HG02763 (cell line): Measurements from ENCODE around the gene RHEX.

ENCODE experiments used
- ATAC-seq: cut with Tn5 transposase; IDR thresholded peaks from one replicate; pipeline ENCODE4 v1.9.1; 2021; ENCODE audit warnings: mild to moderate bottlenecking, moderate library complexity; ENCODE audit not compliant: unreplicated experiment

The RHEX gene

DNA sequence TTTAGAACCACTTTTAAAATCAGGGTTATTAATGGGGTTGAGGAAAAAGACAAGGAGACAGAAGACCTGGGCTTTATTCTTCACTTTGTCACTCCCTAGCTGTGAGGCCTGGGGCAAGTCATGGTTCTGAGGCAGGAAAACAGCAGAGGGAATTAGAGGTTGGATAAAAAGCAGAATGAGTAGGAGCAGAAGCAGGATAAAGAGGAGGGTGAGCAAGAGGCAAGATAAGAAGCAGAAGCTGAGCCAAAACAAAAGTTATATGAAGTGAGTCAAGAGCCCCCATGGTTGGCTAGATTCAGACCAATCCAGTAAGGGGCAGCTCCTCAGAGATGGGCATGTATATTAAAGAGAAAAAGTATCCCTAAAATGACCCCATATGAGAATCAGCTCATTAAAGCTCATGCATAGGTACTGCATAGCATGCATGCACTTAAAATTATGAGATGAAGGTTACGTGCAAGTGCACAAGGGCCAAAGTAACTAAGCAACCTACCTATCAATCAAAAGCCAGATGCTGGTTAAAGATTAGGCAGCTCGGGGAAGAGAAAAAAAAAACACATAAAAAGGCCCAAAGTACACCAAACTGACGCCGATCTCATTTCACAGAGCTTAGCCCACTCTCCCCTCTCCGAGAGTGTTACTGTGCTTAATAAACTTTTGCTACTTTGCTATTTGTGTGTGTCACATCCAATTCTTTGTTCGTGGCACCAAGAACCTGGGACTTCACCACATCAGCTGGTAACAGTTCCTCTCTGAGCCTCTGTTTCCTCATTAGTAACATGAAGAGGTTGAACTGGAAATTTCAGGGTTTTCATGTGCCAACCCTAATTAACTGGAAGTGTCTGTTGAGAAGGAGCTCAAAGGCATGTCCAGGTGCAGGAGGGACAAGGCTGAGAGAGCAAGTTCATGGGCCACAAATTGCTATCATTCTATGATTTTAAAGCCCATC lies 62.0 kb downstream of the RHEX start:
- no peak for ATAC-seq

DNA sequence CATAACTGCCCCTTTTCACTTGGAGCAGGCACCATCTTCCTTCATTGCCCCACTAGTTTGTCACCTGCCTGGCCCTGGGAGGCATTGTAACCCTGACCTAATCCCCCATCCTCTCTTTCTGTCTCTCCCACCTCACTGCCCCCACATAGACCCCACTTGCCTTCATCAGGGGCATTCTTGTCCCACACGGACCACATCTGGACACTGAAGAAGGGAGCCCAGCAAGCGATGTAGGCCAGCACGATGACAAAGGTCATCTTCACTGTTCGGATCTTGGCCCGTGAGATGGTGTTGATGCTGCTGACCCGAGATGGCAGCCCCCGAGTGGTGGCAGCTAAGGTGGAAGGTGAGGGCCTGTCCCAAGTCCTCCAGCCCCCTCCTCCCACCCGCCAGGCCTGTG lies 62.8 kb downstream of the RHEX start:
- no peak for ATAC-seq

DNA sequence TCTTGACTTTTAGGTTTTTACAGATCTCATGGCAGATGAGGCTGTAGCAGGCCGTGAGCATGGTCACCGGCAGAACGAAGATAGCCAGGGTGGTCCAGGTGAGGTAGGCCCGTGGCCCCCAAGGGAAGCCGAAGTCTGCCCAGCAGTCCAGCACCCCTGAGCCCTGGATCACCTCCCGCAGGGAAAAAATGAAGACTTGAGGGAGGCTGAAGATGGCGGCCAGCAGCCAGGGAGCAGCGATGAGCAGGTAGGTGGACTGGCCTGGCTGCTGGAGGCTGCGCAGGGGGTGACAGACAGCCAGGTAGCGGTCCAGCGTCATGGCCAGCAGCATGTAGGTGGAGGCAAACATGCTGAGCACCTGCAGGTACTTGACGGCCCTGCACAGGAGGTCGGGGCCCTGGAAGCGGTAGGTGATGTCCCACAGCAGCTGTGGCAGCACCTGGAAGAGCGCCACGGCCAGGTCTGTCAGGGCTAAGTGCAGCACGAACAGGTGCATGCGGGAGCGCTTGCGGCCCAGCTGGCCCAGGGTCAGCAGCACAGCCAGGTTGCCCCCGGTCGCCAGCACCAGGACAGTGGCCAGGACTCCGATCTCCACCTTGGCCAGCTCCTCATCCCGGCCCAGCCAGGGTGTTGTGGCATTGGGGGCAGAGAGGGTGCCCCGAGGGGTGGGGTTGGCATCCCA lies 63.4 kb downstream of the RHEX start:
- no peak for ATAC-seq

DNA sequence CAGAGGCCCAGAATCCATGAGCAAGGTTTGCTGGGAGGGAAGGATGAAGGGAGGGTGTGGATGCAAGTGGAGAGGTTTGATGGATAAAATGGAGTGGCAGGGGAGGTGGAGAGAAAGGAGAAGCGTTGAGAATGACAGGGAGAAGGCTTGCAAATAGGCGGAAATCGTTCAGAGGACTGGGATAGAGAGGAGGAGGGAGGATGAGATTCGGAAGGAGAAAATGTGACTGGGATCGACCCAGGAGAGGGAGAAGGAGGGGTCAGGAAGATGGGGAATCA lies 63.8 kb downstream of the RHEX start:
- no peak for ATAC-seq

GRCh38 chr1:206117151-206117948 lies 64.4 kb downstream of the RHEX start, which contains the start of gene AVPR1B:
Gene AVPR1B (minus strand): TSS chr1:206117388. CDS start chr1:206116890, 498 bp downstream.
- no peak for ATAC-seq

DNA sequence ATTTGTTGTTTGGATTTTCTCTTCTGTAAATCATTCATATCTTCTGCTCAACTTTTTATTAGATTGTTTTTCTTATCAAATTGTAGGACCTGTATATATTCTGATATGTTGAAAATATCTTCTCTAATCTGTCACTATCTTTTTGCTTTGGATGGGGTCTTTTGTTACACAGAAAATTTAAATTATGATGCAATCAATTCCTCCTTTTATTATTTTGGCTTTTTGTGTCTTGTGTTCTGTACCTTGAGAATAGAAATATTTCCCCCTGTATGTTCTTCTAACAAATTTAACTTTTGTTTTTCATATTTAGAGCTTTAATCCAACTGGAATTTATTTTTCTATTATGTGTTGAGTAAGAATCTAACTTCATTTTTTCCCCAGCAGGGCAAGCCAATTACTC lies 67.4 kb downstream of the RHEX start:
- ATAC-seq, result no peak

DNA sequence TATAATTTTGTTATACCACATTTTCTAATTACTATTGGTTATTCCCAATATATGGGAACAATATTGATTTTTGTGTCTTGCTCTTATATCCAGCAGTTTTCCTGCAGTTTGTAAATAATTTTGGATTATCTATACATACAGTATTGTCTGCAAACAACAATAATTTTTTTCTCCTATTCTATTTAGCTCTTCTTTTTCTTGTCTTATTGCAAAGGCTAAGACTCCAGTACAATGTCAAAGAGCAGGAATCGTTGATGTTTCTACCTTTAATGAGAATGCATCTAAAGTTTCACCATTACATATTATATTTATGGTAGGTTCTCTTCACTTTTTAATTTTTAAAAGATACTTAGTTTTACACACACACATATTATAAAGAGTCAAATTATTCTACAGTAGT lies 68.3 kb downstream of the RHEX start:
- no peak for ATAC-seq

GRCh38 chr1:206122686-206123085 lies 69.7 kb downstream of the RHEX start:
- no peak for ATAC-seq

- no peak for ATAC-seq
Observed at GRCh38 chr1:206125346-206125745, 72.4 kb downstream of the RHEX start.

- no peak for ATAC-seq
Observed at GRCh38 chr1:206127336-206127735, 74.4 kb downstream of the RHEX start.

- ATAC-seq, result no peak
Observed at GRCh38 chr1:206128196-206128595, 75.2 kb downstream of the RHEX start.

DNA sequence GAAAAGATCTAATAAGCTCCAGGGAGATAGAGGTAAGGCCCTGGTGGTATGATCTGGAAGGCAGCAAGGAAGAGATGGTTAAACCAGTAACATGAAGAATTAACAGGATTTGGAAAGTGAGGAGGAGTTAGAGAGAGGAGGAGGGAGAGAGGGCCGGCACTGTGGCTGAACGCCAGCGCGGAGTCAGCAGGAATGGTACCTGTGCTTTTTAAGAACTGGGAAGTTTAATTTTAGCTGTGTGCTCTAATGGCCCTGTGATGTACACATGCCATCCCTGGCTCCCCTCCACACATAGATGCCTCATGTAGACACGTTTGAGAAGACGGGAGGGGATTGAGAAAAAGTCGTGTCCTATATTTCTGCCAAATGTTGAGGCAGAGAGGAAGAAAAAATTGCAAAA lies 78.1 kb downstream of the RHEX start:
- ATAC-seq, result no peak

DNA sequence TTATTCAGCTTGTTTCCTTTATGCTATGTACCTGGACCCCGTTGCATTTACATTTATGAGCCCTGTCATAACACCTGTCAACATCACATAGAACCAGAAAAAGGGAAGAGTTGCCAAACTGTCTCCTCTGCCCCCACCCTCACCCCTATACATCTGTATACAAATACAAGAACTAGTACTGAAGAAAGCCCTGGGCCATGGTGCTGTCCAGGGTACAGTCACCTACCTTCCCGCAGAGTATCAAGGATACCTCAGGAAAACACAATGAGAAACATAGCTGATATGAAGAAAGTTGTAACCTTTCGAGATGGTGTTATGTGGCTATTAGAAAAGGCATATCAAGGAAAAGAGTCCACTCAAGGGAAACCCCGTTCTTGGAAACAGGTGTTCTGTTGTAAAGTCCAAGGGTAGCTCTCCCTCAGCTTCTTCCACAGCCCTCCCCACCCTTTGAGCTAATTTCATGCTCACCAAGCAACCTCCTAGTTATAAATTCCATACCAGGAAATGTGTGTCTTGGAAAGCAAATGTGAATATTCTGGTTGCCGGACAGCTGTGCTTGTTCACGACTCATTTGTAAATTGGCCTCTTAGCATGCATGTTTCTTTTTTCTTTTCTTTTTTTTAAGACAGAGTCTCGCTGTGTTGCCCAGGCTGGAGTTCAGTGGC lies 80.9 kb downstream of the RHEX start:
- no peak for ATAC-seq

DNA sequence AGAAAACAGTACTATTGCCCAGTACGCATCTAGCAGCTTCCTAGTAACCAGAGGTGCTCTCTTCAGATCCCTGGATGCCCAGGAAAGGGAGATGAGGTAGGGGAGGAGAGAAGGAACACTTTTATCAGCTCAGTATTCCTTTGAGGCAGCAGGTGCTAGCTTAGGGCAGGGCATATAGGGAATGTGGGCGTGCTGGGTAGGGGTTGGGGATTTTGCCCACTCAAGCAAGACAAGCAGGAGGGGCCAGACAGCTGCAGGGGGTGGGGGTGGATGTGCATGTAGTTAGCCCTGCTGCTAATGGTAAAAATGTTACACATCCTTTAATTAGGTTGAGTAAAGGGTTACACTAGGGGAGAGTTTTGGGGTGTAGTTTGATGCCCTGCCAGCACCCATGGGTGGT lies 82.3 kb downstream of the RHEX start:
- no peak for ATAC-seq

GRCh38 chr1:206136241-206136640 lies 83.3 kb downstream of the RHEX start:
- ATAC-seq, result no peak

DNA sequence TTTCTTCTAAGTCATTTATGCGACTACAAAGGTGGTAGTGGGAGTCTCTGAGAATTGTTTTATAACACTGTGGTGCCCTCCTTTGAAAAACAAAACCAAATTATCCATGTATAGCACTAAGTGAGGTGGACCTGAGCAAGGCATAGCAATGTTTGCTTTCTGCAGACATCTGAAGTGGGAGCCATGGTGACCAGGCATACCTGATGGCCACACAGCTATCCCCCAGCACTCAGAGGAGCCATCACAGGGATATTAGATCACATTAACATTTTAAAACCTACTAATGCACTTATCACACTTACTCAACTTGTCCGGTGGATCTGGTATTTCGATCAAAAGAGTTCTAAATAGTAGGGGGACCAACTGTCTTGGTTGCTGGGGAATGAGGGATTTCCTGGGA lies 89.0 kb downstream of the RHEX start:
- ATAC-seq, result no peak

DNA sequence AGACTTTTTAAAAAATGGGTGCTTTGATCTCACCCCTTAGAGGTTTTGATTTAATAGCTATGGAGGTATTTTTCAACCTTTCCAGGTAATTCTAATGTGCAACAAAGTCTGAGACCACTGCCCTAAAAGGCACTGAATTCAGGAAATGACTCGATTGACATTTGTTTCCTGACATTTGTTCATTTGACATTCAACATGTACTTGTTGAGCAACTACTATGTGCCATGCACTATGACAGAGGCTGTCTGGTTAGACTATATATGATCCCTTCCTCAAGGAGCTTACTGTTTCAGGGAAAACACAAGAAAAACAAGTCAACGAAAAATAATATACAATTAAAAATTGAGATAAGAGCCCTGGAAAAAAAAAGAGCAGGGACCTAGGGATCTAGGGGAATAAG lies 89.8 kb downstream of the RHEX start:
- no peak for ATAC-seq

DNA sequence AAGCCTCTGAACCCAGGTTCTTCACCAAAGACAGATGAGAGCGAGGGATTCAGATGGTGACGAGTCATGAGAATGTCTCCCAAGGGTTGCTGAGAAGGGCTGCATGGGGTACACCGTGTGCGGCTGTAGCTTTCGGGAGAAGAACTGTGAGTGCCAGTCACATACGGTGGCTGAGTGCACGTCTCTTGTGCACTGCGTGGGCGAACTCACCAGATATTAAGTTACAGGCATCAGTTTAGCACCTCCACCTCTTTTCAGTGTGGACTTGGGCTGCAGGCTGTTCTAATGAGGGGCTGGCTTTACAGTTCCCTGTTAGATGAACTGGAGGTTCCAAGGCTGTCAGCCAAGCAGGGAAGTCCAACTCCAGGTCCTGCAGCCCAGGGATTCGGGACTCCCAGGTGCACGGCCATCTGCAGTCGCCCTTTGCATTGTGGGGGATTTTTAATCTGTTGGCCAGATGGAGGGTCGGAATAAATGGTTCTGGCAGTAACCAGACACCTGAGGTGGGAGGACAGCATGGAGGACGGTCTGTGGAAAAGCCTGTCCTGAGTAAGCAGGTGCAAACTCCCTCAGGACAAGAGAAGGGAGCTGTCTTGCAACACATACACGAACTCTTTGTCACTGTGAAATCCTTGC lies 90.7 kb downstream of the RHEX start:
- no peak for ATAC-seq

- no peak for ATAC-seq
Observed at GRCh38 chr1:206144605-206145004, 91.6 kb downstream of the RHEX start.

GRCh38 chr1:206145771-206146290 lies 92.9 kb downstream of the RHEX start:
- no peak for ATAC-seq
